GM20431 (cell line): Measurements from ENCODE around the gene SAA4.
"Not testable (repeated sequence)": the region's sequence is repeated elsewhere in the genome, so short reads cannot be mapped to it uniquely, and the experiment has no call there.

Experiments
- in situ Hi-C: fragments of 300-500 bp; cut with MseI, MboI; formaldehyde crosslinking; loops from one replicate; pipeline ENCODE4 v1.15.0; 2020; ENCODE audit warnings: low sequenced_read_pairs; ENCODE audit not compliant: unreplicated experiment

Gene SAA4

GRCh38 chr11:18236664-18237356, at the start of gene SAA4:
TSS of gene SAA4 (minus strand) at chr11:18236802. CDS start at chr11:18235926, 876 bp downstream.
- in situ Hi-C loops, result no loop called here

- in situ Hi-C loops, result no loop called here
These were observed 49.2 kb upstream of the SAA4 start for GRCh38 chr11:18285841-18286240.

GRCh38 chr11:18282626-18283025, 46.0 kb upstream of the SAA4 start:
- in situ Hi-C loops, result no loop called here

- in situ Hi-C loops, result no loop called here
These were observed 43.9 kb upstream of the SAA4 start for GRCh38 chr11:18280438-18281045.

GRCh38 chr11:18277565-18278271, 41.1 kb upstream of the SAA4 start:
- in situ Hi-C loops, result no loop called here

GRCh38 chr11:18271206-18271605, 34.6 kb upstream of the SAA4 start:
- in situ Hi-C loops, result no loop called here

GRCh38 chr11:18270102-18270501, 33.5 kb upstream of the SAA4 start:
- in situ Hi-C loops, result no loop called here

- in situ Hi-C loops, result not testable (repeated sequence)
These were observed 32.6 kb upstream of the SAA4 start for GRCh38 chr11:18269252-18269651.

GRCh38 chr11:18267335-18268133, 30.9 kb upstream of the SAA4 start:
- in situ Hi-C loops, result not testable (repeated sequence)

- in situ Hi-C loops, result no loop called here
These were observed 29.3 kb upstream of the SAA4 start, which contains the start of gene SAA1 for GRCh38 chr11:18265949-18266348. TSS of gene SAA1 (plus strand) at chr11:18266264. CDS start at chr11:18266888, 624 bp downstream.

- in situ Hi-C loops, result no loop called here
These were observed 28.3 kb upstream of the SAA4 start for GRCh38 chr11:18264677-18265555.

GRCh38 chr11:18264035-18264434, 27.4 kb upstream of the SAA4 start:
- in situ Hi-C loops, result no loop called here

- in situ Hi-C loops, result not testable (repeated sequence)
These were observed 26.2 kb upstream of the SAA4 start for GRCh38 chr11:18262681-18263350.

GRCh38 chr11:18261721-18262120, 25.1 kb upstream of the SAA4 start:
- in situ Hi-C loops, result no loop called here

- in situ Hi-C loops, result no loop called here
These were observed 22.7 kb upstream of the SAA4 start for GRCh38 chr11:18259259-18259658.

- in situ Hi-C loops, result no loop called here
These were observed 18.3 kb upstream of the SAA4 start for GRCh38 chr11:18254781-18255361.

GRCh38 chr11:18253778-18254338, 17.3 kb upstream of the SAA4 start:
- in situ Hi-C loops, result no loop called here

- in situ Hi-C loops, result no loop called here
These were observed 16.6 kb upstream of the SAA4 start for GRCh38 chr11:18253233-18253632.
